GM19328 (cell line): ENCODE data around the gene EBF3.

Source experiments
- ATAC-seq: cut with Tn5 transposase; IDR thresholded peaks from one replicate; pipeline ENCODE4 v1.9.1; 2021; ENCODE audit warnings: mild to moderate bottlenecking, moderate library complexity; ENCODE audit not compliant: unreplicated experiment

Gene EBF3

DNA sequence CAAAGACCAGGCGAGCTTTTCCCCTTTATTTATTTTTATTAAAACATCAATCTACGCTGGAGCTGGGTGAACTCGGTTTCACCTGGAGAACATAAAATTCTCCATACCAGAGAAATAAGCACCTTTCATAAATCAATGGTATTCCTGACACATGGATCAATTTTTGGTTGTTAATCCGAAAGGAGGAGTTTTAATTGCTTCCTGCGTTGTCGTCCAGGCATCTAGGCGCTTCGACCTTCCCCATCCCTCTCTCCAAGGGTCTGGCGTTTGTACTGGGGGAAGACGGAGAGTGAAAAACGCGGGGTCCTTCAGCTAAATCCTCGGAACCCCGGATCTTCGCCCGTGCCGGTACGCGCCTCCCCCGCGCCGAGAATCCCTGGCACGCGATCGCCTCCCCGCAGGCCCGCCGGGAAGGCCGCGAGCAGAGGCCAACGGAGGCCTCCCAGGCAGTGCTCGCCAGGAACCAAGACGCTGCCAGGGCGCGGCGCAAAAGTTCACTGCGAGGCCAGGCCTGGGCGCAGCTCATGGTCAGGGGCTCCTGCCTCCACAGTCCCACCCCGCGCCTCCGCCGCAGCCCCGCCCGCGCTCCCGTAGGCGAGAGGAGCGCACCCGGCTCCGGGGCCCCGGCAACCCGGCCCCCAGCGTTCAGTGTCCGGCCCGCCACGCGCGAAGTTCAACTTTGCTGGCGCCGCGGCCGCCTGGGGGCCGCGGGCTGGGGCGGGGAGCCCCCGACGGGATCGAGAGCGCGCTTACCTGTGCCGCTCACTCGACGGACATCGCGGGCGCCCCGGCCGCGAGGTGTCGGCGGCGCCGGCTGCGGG is 8.3 kb upstream of the EBF3 start:
- ATAC-seq: no peak

DNA sequence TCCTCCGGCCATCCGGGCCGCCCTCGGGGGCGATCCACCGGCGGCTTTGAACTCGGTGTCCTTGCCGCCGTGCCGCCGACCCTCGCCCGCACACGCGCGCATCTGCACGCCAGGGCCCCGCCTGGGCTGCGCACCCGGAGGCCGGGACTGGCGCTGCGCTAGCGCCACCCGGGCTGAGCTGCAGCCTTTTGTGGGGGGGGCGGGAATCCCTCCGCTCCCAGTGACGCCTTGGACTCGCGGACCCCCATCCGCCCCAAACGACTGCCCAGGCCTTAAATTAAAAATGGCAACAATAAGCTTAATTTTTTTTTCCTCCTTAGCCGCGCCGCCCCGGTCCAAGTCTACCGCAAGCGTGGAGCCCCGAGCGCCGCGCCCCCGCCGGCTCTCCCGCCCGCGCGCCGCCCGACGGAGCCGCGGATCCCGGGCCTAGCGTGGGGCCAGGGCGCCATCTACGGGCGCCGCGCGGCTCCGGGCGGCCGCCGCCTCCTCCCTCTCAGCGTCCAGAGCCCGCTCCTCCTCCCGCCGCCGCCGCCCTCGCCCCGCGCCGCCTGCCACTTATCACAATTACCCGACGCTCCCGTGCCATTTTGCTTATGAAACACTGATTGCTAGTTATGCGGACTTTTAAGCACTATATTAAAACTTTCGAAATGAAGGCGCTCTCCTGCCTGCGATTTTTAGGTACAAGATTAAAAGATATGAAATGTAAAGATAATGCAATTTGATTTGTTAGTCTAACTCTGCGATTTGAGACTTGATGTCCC is 7.5 kb upstream of the EBF3 start:
- no peak for ATAC-seq

DNA sequence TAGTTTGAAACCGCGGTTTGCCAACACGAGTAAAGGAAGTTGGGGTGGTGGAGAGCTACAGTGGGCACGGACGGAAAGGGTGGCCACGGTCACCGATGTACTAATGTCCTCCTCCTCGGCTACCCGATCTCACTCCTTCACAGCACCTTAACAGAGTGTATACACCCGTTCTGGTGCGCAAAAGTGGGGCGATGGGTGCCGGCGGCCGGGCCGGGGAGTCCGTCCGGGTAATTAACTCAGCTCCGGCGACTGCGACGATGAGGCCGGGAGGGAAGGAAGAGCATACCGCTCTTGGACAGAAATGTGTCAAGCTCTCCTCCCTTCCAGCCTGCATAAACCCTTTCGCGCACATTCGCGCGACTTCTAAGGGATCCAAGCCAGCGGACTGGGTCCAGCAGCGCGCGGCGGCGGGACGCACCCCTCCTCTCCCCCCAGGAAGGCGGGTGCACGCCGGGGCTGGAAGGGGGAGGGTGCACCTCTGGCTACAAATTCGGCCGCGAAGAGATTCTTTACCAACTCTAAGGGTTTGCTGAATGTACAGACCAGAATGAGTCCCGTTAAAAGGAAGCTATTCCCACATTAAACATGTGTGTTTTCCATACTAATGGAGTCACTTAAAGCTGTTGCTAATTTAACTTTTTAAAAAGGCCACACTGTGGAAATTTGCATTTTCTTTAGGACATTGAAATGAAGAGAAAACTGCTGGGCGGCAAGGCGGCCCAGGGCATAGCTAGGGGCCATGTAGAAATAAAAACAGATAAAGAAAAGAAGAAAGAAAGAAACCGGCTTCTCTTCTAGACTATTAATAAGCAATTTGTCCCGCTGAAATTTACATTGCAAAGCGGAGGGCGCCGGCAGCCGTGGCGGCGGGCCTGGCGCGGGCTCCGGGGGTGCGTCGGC is 6.6 kb upstream of the EBF3 start:
- ATAC-seq: no peak

DNA sequence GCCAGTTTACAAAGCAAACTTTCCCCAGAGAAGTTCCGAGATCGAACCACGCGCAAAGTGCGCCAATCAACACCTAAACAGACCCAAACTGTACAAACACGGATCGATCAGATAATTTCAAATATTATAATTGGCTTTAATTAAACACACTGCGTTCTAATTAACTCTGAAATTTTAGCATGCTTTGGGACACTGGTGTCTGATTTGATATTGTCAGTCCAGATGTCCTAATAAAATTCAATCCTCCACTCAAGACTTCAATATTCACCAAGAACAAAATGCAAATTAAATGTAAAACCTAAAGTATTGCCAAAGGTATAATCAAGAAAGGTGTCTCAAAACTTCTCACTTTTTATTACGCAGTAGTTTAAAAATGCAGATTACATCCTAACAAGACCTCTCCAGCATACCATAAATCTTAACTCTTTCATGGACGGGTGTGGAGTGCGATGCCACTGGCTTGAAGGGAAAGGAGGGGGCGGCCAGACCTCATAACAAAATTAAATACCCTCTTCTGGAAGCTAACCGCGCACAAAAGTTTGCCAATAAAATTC is 5.9 kb upstream of the EBF3 start:
- ATAC-seq: no peak

DNA sequence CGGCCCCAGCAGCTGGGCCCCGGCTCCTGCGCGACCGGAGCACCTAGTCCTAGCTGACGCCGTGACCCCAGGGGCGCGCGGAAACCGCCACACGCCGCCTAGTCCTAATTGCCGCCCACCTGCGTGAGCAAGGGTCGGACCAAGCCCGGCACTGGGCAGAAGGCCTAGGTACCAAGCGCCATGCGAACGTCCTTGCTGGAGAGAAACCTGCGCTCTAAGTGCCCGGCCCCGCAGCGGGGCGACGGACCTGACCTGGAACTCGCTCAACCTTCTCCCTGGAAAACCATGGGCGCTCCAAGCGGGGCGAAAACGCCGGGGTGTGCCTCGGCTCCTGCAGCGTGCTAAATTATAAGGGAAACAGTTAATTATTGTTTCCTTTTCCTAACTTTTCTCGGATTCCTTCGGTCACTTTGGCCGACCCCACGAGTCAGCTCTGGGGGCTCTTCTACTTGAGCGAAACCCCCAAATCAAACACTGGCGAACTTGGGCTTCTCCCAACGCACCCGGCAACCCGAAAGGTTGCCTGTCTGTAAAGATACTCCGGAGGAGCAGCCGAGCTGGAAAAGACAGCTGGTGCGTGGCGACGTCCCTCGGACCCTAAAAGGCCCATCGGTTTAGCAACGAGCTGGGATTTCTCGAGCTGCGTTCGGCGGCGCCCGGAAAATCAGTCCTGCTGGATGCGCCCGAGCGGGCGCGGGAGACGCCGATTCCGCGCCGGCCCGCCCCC is 5.3 kb upstream of the EBF3 start:
- ATAC-seq: no peak

DNA sequence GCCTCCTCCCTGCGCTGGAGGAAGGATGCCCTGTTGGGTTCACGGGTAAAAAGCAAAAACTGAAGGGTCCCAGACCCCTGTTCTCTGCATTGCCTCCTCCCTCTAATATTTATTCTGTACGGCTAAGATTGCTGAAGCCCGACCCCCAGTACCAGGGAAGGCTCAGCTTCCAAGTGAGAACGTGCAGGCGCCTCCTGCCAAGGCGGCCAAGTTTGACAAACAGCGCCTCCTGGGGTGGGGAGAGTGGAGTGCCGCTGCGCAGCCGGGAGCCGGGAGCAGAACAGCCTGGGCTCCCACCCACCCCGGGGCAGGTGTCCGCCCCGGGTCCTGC is 4.7 kb upstream of the EBF3 start:
- ATAC-seq: no peak

DNA sequence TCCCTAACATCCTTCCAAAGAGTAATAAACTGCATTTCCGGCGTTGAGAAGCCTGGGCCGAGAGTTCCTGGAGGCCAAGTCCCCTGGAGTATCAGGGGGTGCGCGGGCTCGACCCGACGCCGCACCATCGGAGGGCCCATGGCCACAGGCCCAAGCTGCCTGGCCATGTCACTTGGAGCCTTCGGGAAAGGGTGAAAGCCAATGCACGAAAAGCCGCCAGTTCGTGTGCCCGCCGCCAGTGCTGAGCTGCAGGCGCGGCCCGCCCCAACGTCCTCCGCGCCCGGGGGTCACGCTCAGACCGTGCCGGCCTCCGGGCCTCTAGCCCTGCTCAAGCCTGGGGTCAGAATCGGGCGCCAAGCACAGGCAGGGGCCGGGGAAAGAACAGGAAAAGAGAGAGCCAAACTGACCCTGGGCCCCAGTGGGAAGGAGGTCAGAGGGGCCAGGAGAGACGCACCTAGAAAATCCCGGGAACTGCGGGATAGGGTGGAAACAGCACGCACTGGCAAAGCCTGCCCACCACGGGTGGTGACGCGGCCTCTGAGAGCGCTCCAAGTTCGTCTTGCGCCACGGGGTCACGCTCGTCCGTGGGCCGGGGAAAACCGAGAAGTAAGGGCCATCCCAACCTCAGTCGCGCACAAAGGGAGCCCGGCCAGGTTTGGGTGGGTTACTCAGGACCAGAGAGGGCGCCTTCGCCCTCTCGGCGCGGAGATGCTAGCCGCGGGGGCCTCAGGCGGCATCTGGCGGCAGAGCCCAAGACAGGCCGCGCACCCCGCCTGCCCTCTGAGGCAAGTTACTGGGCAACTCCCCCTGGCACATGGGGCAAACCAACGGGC is 4.2 kb upstream of the EBF3 start:
- ATAC-seq: no peak

DNA sequence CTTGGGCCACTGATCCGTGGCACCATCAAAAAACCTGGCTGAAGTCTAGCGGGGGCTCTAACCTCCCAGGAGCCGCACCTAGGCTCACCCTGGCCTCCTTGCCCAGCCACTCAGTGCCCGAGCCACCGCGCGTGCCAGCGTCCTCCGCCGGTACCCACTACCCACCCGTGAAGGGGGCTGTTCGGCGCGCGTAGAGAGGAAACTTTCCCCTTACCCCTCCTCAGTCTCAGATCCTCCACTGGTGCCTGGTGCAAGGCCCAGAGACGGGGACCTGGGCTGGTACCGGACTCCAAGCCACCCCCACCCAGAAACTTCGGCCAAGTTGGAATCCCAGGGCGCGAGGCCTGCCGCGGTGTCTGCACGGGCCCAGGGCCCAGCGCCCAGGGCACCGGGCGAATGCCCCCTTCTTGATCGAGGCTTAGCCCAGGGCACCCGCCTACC is 3.5 kb upstream of the EBF3 start:
- no peak for ATAC-seq

DNA sequence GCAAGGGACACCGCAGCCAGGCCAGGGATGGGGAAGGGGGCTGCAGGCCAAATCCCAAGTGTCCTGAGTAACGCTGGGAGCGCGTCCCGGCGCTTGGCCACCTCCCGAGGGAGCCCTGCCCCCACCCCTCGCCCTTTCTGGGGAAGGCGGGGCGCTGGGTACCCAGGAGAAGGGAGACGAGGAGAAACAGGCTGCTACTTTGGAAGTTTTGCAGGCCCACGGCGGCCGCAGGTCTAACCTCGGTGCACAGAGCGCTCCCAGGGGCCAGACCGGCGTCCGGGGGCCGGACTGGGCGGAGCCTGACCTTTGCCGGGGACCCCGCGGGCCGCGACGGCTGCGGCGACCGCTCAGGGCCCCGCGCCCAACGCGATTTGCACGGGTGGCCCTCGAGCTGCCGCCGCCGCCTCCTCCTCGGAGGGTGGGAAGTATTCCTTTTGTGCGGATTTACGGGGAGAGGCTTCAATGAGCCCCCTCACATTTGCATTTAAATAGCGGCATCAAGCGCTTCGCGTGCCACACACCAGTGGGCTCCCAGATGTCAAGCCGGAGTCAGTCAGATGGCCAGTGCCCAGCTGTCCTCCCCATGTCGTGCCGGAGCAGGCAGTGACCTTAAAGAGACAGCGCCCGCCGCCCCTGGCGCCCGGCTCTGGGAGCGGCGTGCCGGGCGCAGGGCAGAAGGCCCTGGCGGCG is 3.0 kb upstream of the EBF3 start:
- ATAC-seq: no peak

DNA sequence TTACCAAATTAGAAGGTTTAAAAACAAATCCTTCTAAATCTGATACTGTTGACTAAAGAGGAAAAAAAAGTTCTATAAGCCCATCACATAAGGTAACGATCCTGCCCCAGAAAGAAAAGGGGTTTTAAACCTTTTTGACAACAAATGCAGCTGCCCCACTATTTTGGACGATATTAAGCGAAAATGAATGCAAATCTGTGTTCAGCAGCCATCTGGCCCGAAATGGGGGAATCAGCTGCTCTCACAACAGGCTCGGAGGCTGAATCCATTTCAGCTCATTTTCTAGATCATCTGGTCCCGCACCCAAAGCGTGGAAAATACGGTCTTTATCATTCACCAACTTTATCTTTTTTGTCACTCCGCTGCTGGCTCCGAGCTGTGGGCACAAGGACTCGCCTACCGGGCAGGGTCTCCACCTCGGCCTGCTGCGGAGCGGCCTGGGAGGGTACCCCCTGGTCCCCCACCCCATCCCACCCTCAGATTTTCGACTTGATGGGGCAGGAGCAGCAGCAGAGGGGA is 2.4 kb upstream of the EBF3 start:
- no peak for ATAC-seq

DNA sequence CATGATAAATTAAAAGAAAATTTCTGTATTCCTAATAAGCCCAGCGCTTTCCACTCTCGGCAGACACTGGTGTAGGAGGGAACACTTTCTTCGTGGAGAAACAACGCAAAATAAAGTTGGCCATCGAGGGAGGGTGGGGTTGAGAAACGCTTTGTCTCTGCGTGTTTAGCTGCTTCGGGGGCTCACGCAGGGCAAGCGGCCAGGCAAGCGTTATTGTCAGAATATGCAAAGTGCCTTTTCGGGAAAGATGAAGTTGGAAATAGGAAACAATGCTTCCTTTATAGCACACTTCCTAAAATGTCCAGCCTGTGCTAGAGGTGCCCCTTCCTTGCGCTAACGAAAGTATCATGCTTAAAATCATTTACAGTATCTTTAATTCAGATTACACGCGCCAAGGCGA is 1.9 kb upstream of the EBF3 start:
- no peak for ATAC-seq

DNA sequence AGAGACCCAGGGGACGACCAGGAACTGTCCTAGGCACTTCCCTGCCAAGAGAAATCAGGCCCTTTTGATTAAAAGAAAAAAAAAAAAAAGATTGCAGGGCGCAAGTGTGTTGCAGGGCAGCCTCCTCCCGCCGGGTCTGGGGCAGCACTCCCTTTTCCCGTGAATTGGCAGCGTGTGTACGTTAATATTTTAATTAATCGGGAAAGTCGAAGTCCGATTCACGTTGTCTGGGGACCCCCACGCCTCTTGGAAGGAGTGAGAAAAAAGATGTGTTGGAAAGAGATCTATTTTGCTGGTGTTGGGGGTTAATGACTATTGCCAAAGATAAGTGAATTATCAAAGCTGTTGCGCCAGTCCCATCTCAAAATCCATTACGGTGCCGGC is 1.3 kb upstream of the EBF3 start:
- no peak for ATAC-seq

DNA sequence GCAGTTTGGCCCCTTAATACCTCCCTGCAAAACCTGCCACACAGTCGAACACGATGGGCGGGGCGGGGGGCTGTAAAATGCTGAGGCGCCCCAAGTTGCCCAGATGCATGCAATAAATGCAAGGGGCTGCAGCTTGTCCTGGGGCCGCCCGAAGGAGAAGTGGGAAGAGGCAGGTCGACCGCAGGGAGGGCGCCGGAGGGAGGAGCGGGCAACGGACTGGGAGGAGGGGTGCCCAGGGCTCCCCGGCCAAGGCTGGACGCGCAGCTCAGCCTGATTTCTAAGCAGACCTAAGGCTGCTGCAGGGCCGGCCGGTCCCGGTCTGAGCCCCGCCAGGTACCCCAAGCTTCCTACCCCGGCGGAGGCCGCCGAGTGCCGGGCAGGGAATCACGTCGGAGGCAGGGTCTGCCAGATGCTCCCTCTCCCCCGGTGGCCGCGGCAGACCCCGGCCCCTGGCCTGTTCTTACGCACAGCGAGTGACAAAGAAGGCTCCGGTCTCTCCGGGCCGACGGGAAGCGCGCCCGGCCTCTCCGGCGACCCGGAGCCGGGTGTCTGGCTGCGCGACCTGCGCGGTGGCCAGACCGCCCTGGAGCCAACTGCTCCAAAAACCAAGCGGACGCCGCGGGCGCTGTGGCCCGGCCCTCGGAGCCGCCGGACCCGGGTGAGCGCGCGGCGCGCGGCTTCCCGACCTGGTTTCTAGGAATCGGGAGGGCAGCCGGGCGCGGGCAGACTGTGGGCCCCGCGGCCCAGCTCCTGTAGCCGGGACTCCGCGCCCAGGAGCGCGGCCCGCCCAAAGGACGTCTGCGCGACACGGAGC is 744 bp upstream of the EBF3 start:
- ATAC-seq: no peak

DNA sequence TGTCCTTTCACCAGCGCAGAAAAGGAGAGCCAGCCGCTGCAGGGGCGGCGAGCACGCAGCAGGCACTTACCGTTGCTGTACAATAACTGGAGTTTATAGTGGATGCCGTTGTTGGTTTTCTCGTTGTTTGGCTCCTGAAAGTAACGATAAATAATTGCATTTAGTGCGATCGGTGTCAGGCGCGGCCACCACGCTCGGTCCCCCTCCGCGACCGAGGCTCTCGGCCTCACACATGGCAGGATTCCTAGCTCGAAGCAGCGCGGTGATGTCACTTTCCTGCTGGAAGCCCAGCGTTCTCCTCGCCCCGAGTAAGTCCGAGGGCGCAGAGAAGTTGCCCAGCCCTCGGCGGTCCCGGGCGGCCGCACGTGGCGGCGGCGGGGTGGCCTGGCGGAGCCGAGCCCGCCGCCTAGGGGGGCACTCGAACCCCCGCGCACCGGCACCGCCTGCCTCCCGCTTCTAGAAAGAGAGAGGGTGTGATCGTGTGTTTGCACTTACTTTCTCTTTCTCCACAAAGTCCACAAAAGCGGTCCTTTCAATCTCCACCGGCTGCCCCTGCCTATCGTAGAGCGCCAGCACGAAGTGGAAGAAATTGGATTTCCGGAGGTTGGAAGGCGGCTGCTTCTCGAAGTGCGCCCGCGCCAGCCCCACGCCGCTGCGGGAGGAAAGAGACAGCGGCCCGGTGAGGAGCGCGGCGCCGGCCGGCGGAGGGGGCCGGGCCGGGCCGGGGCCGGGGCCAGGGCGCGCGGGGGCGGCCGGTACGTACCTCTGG is 1.0 kb downstream of the EBF3 start:
- ATAC-seq: no peak

DNA sequence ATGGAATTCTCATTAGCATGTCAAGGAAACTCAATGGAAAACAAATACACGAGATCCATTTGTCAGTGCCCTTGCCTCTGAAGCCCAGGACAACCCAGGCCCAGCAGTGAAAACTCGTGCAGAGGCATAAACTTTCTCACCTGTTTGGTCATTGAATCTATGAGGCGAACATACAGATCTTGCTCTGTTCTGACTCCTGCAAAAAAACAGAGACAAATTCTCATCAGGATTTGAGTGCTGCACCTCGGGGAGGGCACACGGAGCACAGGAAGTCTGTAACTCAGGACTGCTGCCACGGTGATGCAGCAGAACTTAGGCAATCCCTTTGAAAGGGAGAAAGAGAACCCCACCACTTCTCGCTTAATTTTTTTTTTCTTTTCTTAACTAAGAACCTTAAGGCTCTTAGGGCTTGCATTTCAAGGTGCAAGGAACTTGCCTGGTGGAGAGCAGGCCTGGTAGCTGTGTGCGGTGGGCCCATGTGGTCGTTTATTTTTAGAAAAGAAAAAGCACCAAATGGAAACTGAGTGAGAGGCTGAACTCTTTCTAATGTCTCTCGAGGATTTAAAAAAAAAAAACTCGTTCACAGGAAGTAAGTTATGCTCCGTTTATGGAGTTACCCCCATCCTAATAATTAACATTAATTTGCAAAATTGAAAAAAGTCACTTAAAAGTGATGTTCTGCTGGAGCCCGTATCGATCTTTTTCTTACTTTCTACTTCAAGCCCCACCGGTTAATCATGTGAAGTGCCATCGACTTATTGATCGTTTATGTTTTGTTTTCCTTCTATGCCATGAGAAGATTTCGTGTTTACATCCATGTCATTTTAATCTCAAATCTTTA is 1.8 kb downstream of the EBF3 start:
- no peak for ATAC-seq

DNA sequence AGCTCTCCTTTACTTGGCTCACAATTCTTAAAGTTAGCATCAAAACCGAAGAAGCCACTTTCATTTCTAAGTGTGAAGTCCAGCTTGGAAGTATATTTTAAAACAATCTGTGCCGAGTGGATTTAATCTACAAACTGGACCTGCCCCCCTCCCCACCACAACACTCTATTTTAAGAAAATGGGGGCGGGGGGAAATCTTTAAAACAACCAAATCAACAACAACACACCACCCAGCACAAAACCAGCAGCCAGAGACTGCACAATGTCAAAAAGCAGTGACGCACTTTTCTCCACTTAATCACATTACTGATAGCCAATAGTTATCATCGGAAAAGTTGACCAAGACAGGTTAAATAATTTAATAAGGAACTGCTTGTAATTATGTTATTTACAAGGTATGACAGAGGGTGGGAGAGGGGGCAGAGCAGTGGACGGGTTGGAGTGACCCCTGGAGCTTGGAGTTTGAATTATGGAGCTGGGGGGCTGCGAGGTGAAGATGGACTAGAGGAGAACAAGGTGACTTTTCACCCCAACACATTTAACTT is 2.8 kb downstream of the EBF3 start:
- ATAC-seq: no peak
